Endothelial cell of umbilical vein (primary cell): ENCODE data around the gene MID1. TPM values are rescaled to one million over a fixed set of nuclear protein-coding genes. Genes with fewer than 3 reads are reported as not detected.

Source experiments
- BruUV-seq: library from RNA; stranded (reverse); fragments of 400-500 nt; replicated peaks from 2 replicates; lab custom pipeline; 2021; lab: Mats Ljungman, UMichigan
- CTCF ChIA-PET: fragments of 300-600, 350-600 bp; sonication (Branson Sonifier 250); formaldehyde crosslinking; loops from one replicate; lab custom pipeline; 2021; ENCODE audit warnings: antibody characterized with exemption, inconsistent platforms; lab: Charles Lee
- POLR2A ChIA-PET: fragments of 300-600, 350-600 bp; sonication (Branson Sonifier 250); formaldehyde crosslinking; loops from one replicate; lab custom pipeline; 2021; ENCODE audit warnings: antibody characterized with exemption, inconsistent platforms; lab: Charles Lee
- DNase-seq: peaks from one replicate; pipeline ENCODE4 v3.0.0-alpha.2; 2011; ENCODE audit warnings: low read depth, low spot score
- FAIRE-seq: peaks from 2 replicates; lab custom pipeline; 2011; peaks lifted over from hg19 to GRCh38; lab: Jason Lieb, UNC
- H2AFZ ChIP-seq: 2 replicates; pipeline ENCODE4 v1.6.0; 2012; ENCODE audit warnings: low read depth, low read length, control low read depth, inconsistent platforms
- H3K27ac ChIP-seq: 2 replicates; pipeline ENCODE4 v1.5.1; 2011; ENCODE audit warnings: low read depth, mild to moderate bottlenecking, control low read depth, low read length, moderate library complexity; ENCODE audit not compliant: insufficient read depth
- H3K27me3 ChIP-seq, 2 experiments: 2 replicates each; pipeline versions ENCODE4 v1.6.0 to v1.6.1; 2011; ENCODE audit warnings: low read length in 2 of 2, mixed read lengths in 1 of 2; ENCODE audit not compliant: control insufficient read depth in 2 of 2, insufficient read depth in 2 of 2
- H3K36me3 ChIP-seq, 2 experiments: 2 replicates in 1 of 2; 3 replicates in 1 of 2; pipeline ENCODE4 v1.5.1; 2011; ENCODE audit warnings: low read length in 2 of 2, mild to moderate bottlenecking in 1 of 2, moderate library complexity in 1 of 2; ENCODE audit not compliant: control insufficient read depth in 2 of 2, insufficient read depth in 2 of 2; ENCODE audit errors: extremely low read depth in 1 of 2
- H3K4me1 ChIP-seq: 3 replicates; pipeline ENCODE4 v1.5.1; 2011; ENCODE audit warnings: mild to moderate bottlenecking, low read length; ENCODE audit not compliant: control insufficient read depth, insufficient read depth; ENCODE audit errors: extremely low read depth
- H3K4me2 ChIP-seq: 2 replicates; pipeline ENCODE4 v1.6.1; 2011; ENCODE audit warnings: low read length, control low read depth, mixed read lengths; ENCODE audit not compliant: insufficient read depth
- H3K4me3 ChIP-seq, 3 experiments: fragments of 200-600 bp in 1 of 3; sonication (generic), shearing (Covaris generic) in 1 of 3; replicated peaks in 1 of 3; 2 replicates each; pipeline ENCODE4 v1.5.1; 2011 to 2016; ENCODE audit warnings: control low read depth in 3 of 3, low read length in 3 of 3, mild to moderate bottlenecking in 2 of 3, inconsistent platforms in 1 of 3, low read depth in 1 of 3, moderate library complexity in 1 of 3; ENCODE audit not compliant: insufficient read depth in 1 of 3
- H3K79me2 ChIP-seq: 2 replicates; pipeline ENCODE4 v1.6.0; 2012; ENCODE audit warnings: low read length, inconsistent platforms; ENCODE audit not compliant: control insufficient read depth, insufficient read depth
- H3K9ac ChIP-seq: replicated peaks from 2 replicates; pipeline ENCODE3; 2011; ENCODE audit warnings: low read length, control low read depth; ENCODE audit not compliant: insufficient read depth; ENCODE audit errors: extremely low read depth
- H3K9me1 ChIP-seq: replicated peaks from 3 replicates; pipeline ENCODE4 v1.6.0; 2011; ENCODE audit warnings: mild to moderate bottlenecking, low read length; ENCODE audit not compliant: control insufficient read depth, insufficient read depth; ENCODE audit errors: extremely low read depth
- H3K9me3 ChIP-seq: replicated peaks from 2 replicates; pipeline ENCODE4 v1.5.1; 2012; ENCODE audit warnings: low read length, inconsistent platforms; ENCODE audit not compliant: control insufficient read depth, insufficient read depth
- H4K20me1 ChIP-seq: replicated peaks from 2 replicates; pipeline ENCODE3; 2011; ENCODE audit warnings: mild to moderate bottlenecking, low read length; ENCODE audit not compliant: control insufficient read depth, insufficient read depth; ENCODE audit errors: extremely low read depth
- CTCF ChIP-seq, 2 donors: IDR thresholded peaks; 1 replicate in 1 of 2; 2 replicates in 1 of 2; pipeline ENCODE4 v1.5.1; 2011; ENCODE audit warnings: low read length in 2 of 2, mild to moderate bottlenecking in 2 of 2, moderate library complexity in 2 of 2, control low read depth in 1 of 2, inconsistent platforms in 1 of 2, low read depth in 1 of 2; ENCODE audit not compliant: insufficient read depth in 1 of 2; ENCODE audit errors: extremely low read depth in 1 of 2
- FOS ChIP-seq: IDR thresholded peaks from 2 replicates; pipeline ENCODE4 v1.6.1; 2011; ENCODE audit warnings: mild to moderate bottlenecking, low read length, moderate library complexity, borderline replicate concordance; ENCODE audit not compliant: insufficient read depth
- GATA2 ChIP-seq: IDR thresholded peaks from 2 replicates; pipeline ENCODE4 v1.7.0; 2011; ENCODE audit warnings: low read depth, mild to moderate bottlenecking, moderate library complexity, mixed read lengths, low read length; ENCODE audit not compliant: insufficient read length, insufficient read depth
- MAX ChIP-seq: IDR thresholded peaks from 2 replicates; pipeline ENCODE4 v1.6.1; 2011; ENCODE audit not compliant: insufficient read depth, insufficient read length
- MYC ChIP-seq: IDR thresholded peaks from one replicate; pipeline ENCODE4 v1.6.1; 2011; ENCODE audit warnings: mild to moderate bottlenecking, low read depth, low read length
- POLR2AphosphoS5 ChIP-seq: IDR thresholded peaks from 2 replicates; pipeline ENCODE4 v1.6.1; 2012; ENCODE audit warnings: low read depth, mild to moderate bottlenecking, control low read depth, low read length, moderate library complexity; ENCODE audit not compliant: insufficient read depth
- dilution Hi-C: fragments of 300-500 bp; cut with MboI; formaldehyde crosslinking; loops from one replicate; pipeline ENCODE4 v1.15.0; 2019; ENCODE audit warnings: low sequenced_read_pairs; ENCODE audit not compliant: extremely low pct_ligation_motif_present
- intact Hi-C: fragments of 100-400 bp; cut with micrococcal nuclease; formaldehyde crosslinking; loops from one replicate; pipeline ENCODE4 v1.10.0; 2022
- polyA plus RNA-seq, 4 experiments: library from polyadenylated mRNA; depleted of rRNA in 3 of 4; stranded (reverse) in 3 of 4; unstranded in 1 of 4; fragments of >200 nt; gene quantifications; 2 replicates each; pipeline versions ENCODE4 v1.2.1 to v1.2.3, GENCODE V29; 2011 to 2012; ENCODE audit warnings: missing spikeins in 1 of 4
- total RNA-seq: library from RNA; stranded (reverse); gene quantifications from 2 replicates; pipeline ENCODE4 v1.2.3, GENCODE V29; 2021

The MID1 gene
- total and polyA plus RNA-seq, 2 donors (not counting 3 experiments of a cell fraction or from before 2014, with no cell fraction given) = 21.3 to 29.8 TPM

- FAIRE-seq (no peak), DNase-seq (peak; percentile 32)
- no TSS peak for BruUV-seq
- no peak overlapping the region for H3K27ac ChIP-seq
- no peaks in the 10 kb centered on the region for H3K9me1 ChIP-seq
- H4K20me1 ChIP-seq = no peaks in the 10 kb centered on the region
- peaks cover 2% of the 10 kb centered on the region for H3K79me2 ChIP-seq
- POLR2A ChIA-PET = no interaction called here
- H3K4me1 ChIP-seq = peaks cover 27% of the 10 kb centered on the region
- no peak overlapping the region for H2AFZ ChIP-seq
- no peak overlapping the region for H3K4me3 ChIP-seq
- no peaks in the 10 kb centered on the region for H3K9me3 ChIP-seq
- peak overlapping the region; percentile 9 for H3K9ac ChIP-seq
- dilution Hi-C loops = no loop called here
- no peak overlapping the region for H3K4me2 ChIP-seq
- CTCF ChIA-PET = interaction anchor here (1.4 kb wide), 1 partner anchor 15 kb away, joined by 6 read pairs; no protein-coding TSS in a partner anchor
- H3K36me3 ChIP-seq = no peaks in the 10 kb centered on the region
- no peak for TF ChIP-seq CTCF (IDR thresholded peaks at IDR 0.05; ENCODE audit: extremely low read depth in 1 of 2, insufficient read depth in 1 of 2, low read depth in 1 of 2, low read length in 2 of 2)
- peak; percentile 3 for TF ChIP-seq FOS
- TF ChIP-seq MAX = no peak
- intact Hi-C loops = no loop called here
- H3K27me3 ChIP-seq = no peaks in the 10 kb centered on the region
Measured at GRCh38 chrX:10582945-10583344, 37.4 kb downstream of the MID1 start.

- H3K4me1 ChIP-seq = peaks cover 34% of the 10 kb centered on the region
- peaks cover 2% of the 10 kb centered on the region for H3K79me2 ChIP-seq
- H3K27ac ChIP-seq = peak overlapping the region; percentile 51
- FAIRE-seq (no peak), DNase-seq (peak; percentile 73)
- no peaks in the 10 kb centered on the region for H3K9me3 ChIP-seq
- intact Hi-C loops = no loop called here
- H3K27me3 ChIP-seq = no peaks in the 10 kb centered on the region
- ChIA-PET CTCF (interaction anchor here (1.4 kb wide), 1 partner anchor 16 kb away, joined by 6 read pairs; no protein-coding TSS in a partner anchor), POLR2A (interaction anchor here (0.6 kb wide), 1 partner anchor 386 kb away, joined by 3 read pairs; no protein-coding TSS in a partner anchor)
- H3K36me3 ChIP-seq = no peaks in the 10 kb centered on the region
- H4K20me1 ChIP-seq = no peaks in the 10 kb centered on the region
- H2AFZ ChIP-seq = no peak overlapping the region
- no peak overlapping the region for H3K4me3 ChIP-seq
- TF ChIP-seq GATA2 = peak; percentile 67
- TF ChIP-seq MYC = no peak
- TF ChIP-seq FOS = peak; percentile 20
- no peak for TF ChIP-seq CTCF (IDR thresholded peaks at IDR 0.05; ENCODE audit: extremely low read depth in 1 of 2, insufficient read depth in 1 of 2, low read depth in 1 of 2, low read length in 2 of 2)
- no peak for TF ChIP-seq MAX
- no peak for TF ChIP-seq POLR2AphosphoS5
- peak overlapping the region; percentile 9 for H3K9ac ChIP-seq
- dilution Hi-C loops = no loop called here
- H3K4me2 ChIP-seq = peak overlapping the region; percentile 8
- BruUV-seq = no TSS peak
- H3K9me1 ChIP-seq = no peaks in the 10 kb centered on the region
Measured at GRCh38 chrX:10582215-10582733, 38.1 kb downstream of the MID1 start.
